Activated T-helper 1 cell treated with Interleukin-2 at 50 U/mL for 16 hours (primary cell): ENCODE data around the gene TPRA1.

ENCODE experiments used
- DNase-seq: peaks from one replicate; pipeline ENCODE4 v3.0.0-alpha.2; 2020; ENCODE audit warnings: low read depth

The TPRA1 gene

DNA sequence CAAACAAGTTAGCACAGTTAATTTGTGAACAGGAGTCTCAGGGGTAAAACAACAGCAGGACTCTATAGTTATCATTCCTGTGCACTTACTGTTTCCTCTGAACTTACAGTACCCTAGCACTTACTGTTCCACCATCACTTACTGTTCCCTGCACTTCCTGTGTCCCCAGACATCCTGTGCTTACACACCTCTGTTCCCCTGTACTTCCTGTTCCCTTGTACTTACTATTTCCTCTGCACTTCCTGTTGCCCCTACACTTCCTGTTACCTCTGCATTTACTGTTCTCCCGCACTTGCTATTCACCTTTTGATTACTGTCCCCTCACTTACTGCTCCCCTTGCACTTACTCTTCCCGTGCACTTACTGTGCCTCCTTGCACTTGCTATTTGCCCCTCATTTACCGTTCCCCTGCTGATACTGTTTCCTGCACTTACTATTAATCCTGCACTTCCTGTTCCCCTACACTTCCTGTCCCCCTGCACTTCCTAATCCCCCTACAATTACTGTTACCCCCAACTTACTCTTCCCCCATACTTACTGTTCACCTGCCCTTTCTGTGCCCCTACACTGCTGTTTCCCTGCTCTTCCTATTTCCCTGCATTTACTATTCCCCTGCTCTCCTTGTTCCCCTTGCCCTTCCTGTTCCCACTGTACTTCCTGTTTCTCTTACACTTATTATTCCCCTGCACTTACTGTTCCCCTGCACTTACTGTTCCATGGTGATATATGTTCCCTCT, 30.3 kb downstream of the TPRA1 start:
- DNase-seq, result no peak

DNA sequence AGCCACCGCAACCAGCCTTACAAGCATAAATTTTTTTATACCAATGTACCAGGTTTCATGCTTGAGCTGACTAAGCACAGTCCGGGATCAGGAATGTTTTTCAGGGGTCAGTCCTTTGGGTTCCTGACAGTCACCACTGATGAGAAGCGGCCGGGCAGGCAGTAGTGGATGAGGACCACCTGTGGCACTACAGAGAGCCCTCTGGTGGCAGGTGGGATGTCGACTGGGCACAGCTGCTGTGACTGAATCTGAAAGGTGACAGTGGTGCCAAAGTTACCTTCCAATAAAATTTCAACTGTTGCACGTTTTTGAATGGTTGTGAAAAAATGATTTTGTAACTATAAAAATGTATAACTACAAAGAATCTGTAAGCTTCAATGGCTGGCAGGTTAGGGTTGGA, 34.0 kb downstream of the TPRA1 start:
- no peak for DNase-seq

DNA sequence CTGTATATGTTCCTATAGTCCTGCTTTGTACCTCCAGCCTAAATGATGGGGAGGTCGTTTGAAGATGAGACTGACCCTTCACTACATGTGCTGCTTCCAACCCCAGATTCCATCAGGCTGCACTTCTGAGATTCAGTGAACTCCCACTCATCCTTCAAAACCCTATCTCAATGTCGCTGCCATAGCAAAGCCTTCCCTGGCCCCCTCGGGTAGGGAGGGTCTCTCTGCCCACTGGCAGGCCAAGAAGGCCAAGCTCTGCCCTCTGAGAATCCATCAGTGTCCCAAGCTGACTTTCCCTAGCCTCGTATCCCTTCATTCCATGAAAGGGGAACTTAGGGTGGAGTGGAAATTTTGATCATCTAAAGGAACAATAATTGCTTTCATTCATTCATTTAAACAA, 35.4 kb downstream of the TPRA1 start:
- no peak for DNase-seq

DNA sequence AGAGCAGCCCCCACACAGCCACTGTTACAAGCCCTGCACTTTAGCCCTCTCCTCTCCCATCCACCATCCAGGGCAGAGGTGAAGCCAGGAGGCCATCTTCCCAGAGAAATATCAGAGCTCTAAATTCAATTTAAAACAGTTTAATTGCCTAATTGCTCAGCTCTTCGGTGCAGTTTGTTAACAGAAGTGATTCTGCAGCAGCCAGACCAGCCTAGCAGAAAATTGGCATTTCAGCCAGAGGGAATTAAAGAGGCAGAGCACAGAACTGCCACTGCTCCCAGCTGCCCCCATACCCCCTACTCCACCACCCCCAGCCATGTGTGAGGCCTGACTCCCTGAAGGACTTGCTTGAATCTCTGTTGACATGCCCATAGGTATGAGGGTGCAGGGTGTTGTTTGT, 38.5 kb downstream of the TPRA1 start:
- no peak for DNase-seq

DNA sequence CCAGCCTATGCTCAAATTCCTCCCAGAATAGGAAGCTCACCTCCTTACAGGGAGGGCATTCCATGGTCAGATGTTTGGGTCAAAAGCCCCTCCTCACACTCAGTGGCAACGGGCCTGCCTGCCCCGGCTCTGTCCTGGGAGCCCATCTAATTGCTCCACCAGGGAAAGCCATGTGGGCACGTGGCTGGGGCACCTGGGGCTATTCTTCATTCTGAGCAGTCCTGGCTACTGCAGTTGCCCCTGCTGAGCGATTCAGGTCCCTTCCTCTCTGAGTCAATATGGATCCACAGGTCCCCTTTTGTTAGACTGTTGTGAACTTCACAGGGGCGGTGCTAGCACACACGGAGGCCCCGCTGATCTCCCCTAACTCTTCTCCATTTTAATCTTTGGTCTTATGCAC, 39.4 kb downstream of the TPRA1 start:
- DNase-seq, result no peak

DNA sequence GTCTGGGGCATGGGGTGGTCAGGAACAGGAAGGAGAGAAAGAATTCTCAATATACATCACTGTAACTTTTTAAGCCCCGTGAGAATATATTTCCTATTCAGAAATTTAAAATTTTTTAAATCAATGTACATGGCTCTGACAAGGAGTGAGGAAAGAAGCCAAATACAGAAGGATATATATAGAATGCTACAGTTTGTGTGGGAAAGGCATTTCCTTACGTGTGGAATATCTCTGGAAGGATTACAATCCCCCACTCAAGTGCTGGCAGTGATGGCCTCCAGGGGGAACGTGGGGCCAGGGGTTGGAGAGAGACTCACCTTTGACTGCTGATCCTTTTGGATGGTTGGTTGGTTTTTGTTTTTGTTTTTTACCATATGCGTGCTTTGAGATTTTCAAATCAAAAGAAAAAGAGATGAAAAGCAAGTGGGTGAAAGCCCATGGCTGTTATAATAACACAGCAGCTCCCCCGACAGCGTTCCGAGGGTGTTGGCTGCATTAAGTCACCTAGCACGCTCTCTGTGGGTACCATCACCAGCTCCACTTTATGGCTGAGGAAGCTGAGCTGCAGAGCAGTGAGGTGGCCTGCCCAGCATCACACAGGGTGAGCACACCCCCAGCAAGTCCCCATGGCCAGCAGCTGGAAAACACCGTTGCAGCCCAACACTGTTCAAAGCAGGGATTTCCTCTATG, 39.9 kb downstream of the TPRA1 start:
- no peak for DNase-seq

DNA sequence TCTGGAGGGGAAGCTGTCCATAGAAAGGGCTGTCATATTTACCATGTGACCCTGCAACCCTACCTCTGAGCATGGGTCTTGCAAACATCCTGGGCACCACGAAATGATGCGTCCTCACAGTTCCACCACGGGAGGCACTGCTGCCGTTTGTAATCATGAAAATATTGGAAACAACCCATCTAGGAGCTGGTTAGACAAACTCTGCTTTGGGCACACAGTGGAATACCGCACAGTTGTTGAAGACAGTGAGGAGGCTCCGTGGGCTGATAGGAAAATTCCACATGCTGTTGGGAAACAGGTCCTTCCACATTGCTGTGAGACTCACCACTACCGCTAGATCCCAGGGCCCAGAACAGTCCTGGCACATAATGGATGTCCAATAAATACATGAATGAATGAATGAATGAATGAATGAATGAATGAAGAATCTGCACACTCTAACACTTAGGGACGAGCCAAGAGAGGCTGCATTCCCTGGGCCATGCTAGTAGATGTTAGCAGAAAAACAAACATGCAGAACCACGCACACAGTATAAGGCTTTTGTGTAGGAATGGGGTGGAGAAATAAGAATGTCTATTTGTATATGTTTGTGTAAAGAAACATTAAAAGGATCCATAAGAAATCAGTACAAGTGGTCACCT, 40.6 kb downstream of the TPRA1 start:
- no peak for DNase-seq

DNA sequence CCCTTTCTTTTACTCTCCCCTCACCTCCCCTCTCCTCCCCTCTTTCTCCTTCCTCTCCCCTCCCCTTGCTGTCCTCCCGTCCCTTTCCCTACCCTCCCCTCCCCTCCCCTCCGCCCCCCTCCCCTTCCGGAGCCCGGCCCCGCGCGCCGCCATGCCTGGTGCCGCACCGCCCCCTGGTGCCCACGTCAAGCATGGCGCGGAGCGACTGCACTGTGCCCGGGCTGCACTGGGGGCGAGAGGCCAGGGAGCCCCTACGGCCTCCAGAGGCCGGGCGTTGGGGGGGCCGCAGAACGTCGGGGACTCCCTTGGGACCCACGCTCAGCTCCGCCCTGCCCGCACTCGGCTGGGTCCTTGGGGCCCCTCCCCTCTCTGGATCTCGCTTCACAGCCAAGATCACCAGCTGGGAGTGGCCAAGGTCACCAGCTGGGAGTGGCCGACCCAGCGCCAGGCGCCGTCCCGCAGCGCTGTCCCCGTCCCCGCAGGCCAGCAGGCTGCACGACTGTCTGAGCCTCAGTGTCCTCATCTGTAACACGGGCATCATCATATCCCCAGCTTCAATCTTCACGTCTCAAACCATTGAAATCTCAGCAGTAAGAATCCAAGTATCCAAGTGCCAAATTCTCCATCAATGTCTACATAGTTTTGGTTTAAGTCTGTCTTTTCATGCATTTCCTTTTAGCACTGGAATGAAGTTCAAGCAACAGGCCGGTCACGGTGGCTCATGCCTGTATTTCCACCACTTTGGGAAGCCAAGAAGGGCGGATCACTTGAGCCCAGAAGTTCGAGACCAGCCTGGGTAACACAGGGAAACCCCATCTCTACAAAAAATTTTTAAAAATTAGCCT, 42.5 kb downstream of the TPRA1 start:
- DNase-seq, result peak; percentile 62

DNA sequence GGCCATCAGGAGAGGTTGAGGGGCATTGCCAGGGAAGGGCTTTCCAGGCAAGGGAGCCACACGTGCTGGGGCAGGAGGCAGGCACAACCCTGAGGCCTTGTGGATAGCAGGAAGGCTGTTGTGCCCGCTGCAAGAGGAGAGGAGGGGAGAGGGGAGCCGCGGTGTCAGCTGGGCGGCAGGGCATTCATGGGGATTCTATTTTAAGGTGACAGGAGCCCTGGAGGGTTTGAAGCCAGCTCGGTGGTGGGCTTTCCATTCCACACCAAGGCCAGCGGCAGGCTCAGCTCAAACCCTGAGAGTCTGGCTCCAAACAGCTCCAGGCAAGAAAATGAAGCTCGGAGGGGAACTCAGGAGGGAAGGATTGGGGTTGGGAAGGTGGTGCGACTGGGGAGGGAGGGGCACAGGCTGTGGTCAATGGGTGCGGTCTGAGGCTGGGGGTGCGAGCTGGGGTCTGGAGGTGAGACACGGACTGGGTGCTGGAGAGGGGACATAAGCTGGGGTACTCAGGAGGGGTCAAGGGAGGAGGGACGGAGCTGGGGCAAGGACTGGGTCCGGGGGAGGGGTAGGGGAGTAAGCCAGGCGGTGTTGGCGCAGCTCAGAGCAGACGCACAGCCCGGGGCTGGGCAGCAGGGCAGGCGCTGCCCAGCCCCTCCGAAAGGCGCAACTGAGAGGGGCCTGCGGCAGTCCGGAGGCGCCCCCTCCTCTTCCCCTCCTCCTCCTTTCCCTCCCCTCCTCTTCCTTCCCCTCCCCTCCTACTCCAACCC, 43.4 kb downstream of the TPRA1 start:
- DNase-seq, result no peak

DNA sequence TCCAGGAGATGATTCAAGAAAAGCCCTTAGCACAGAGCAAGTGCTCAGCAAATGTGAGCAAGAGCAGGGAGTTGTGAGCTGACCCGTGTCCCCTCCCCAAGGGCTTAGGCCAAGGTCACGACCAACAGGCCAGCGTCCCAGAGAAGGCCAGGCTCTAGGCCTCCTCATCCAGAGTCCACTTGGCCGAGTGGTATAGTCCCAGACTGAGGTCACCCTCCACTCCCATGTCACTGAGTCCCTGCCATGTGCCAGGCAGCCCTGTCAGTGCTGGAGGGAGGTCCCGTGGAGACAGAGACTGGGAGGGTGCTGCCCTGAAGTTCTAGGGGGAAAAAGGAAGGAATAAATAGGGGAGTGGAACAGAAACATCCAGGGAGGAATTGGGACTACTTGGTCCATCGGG, 44.0 kb downstream of the TPRA1 start:
- DNase-seq, result no peak

DNA sequence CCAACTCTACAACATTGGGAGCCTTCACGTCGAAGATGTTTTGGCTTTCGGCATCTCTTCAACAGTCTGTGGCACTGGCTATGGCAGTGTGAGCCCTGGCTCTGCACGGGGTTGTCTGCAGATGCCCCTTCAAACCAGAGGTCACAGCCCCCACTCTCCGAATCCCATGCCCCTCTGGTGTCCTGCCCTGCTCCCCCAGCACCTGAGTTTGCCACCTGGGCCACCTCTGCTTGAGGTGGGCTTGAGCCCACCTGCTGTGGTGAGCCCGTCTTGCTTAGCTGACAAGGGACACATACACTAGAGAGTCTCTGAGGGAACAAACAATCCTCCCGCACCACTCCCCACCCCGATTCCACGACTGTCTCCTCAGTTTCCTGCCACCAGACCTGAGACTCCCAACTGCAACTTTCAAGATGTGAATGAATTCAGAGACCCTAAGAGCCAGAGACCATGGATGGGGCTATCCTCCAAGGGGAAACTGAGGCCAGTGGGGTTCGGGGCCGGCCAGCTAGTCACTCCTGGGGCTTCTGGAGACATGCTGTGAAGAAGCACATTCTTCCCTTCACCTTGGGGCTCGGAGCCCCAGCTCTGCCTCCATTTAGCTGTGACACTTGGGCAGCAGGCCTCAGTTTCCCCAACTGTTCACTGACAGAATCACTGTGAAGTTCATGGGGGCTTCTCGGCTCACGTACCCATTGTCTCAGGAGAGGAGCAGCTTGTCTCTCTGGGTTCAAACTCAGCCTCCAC, 44.6 kb downstream of the TPRA1 start:
- DNase-seq, result no peak

DNA sequence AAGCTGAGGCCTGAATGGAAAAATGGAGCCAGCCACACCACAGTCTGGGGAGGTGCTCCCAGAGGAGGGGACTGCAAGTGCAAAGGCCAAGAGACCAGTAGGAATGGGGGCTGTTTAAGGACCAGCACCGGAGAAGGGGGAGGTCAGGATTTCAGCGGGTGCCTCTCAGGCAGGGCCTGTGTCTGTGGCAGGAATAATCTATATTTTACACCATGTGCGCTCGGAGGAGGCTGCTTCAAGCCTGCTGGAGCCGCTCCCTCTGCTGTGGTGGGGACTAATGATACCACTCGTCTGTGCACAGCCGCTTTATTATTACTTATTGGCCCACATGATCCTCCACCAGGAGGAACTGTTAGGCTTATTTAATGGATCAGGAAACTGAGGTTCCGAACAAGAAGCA, 45.3 kb downstream of the TPRA1 start:
- no peak for DNase-seq

DNA sequence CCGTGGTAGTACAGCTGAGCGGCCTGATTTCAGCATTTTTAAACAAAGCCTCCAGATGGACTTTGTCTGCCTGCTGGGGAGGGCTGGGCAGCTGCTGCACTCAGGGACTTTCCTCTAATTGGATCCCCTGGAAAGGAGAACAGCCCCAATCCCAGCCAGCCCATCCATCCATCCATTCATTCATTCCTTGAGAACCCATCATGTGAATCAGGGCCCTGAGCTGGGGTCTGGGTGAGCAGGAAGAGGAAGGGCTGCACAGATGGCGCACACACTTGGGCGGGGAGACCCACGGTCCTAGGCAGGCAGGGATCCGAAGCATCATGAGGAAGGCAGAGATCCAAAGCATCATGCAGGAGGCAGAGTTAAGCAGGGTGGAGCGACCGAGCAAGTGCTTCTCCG, 45.7 kb downstream of the TPRA1 start:
- no peak for DNase-seq

DNA sequence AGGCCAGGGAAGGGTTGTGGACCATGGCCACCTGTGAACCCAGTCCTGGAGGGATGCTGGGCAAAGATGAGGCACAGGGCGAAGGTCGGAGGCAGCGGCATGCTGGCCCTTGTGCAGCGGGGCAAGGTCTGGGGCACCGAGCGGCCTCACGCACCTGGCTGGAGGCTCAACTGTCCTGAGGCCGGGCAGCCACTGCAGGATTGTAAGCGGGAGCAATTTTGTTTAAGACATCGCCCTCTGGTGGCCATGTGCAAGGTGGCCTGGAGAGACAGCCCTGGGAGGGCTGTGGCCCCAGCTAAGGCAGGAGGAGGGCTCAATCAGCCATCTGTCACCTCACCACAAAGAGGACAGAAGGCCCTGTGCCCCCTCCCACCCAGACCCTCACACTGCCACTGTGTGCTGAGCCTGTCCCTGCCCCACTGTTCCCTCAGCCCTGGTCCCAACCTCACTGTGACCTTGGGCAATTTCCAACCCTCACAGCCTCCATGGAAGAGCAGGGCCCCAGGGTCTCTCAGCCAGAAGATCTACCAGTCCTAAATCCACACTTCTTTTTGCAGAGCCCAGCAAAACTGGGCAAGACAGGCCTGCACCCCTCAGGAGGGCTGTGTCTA, 46.2 kb downstream of the TPRA1 start:
- peak; percentile 37 for DNase-seq

DNA sequence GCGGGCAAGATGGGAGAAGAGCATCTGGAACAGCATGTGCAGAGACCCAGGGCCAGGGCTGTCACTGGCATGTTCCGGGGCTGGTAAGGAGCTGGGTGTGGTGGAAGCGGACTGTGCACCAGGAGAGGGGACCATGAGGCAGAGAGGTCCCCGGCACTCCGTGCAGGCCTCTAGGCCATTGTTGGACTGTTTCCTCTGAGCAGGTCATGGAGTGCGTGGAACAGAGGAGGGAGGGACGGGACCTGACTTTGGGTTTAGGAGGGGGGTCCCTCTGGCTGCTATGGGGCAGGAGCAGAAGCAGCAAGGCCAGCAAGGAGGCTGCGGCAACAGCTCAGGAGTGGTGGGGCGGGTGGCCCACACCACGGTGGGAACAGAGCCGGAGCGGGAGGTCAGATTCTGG, 47.1 kb downstream of the TPRA1 start:
- DNase-seq, result no peak

DNA sequence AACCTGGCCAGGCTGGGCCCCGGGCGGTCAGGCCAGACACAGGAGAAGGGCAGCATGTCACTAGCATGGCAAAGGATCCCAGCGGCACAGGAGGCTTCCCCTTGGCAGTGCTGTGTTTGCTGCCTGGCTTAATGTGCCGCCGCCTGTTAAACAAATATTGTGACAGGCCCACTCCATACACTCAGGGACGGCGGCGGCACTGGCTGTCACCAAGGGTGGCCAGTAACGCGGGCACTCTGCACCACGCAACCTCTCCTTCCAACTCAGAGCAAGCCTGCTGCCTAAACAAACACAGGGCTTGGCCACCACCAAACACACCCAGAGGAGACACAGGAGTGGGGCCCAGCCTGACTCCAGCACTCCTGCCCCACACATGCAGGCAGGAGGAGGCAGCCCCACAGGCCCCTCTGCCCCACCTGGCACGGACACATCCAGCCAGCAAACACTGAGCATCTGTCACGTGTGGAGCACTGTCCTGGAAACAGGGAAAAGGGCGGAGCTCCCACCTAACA, 48.0 kb downstream of the TPRA1 start:
- DNase-seq, result no peak

DNA sequence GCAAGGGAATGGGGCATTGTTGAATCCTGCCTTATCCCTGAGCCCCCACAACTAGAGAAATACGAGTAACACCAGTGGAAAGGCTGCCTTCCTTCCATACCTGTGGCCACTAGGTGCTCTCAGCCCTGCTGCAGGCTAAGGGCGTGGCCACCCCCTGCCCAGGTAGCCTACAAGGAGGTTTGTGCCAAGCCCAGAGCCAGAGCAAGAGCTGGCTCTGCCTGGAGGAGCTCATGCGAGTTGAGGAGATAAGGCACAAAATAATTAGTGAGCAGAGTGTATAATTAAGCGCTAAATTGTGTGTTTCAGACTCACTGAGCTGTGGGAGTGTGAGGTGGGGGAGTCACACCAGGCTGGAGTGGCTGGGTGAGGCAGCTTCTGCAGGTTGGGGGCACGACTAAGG, 49.2 kb downstream of the TPRA1 start:
- DNase-seq, result no peak

DNA sequence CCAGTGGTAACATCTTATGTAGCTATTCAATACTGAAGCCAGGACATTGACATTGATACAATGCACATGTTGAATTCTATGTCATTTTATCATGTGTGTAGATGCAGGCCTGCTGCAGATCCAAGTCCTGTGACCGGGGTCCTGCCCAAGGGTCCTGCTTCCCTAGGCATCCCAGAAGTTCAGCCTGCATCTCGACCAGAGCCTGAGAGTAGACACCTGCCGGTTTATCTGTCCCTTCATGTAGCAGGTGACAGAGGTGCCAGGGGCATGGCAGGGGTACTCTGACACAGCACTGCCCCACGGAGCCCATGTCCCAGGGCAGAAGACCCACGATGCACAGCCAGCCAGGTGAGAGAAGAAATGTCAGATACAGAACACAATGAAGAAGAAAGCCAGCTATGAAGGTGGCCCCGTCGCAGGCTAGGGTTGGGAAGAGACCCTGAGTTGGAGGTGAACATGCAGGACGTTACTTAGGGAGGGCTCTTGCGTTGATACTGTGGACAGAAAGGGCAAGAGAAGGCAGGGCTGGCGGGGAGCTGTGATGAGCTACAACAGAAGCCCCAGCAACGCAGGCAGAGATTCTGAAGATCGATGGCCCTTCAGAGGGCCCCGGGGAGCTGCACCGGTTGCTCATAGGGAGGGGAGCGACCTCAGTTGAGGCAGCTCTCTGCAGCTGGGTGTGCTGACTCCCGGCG, 51.0 kb downstream of the TPRA1 start:
- DNase-seq, result no peak

DNA sequence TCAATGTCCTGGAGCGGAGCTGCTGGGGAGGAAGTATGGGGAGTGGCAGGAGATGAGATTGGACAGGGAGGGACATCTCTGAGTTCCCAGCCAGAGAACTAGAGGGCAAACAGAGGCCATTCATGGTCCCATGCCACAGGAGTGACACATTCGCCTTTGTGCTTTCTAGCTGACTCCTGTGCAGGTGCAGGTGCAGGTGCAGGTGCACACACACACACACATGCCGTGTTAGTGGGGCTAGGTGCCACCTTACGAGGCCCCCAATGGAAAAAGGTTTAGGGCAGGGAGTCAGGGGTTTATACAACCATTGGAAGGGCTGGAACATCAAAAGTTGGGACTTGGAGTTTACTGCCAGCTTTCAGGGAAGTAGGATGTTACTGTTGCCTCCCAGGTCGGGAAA, 52.0 kb downstream of the TPRA1 start:
- DNase-seq, result no peak
